ENCODE measurements around the gene MYCBP2. TPM values are rescaled to one million over a fixed set of nuclear protein-coding genes. Genes with fewer than 3 reads are reported as not detected.

MYCBP2 gene
- total RNA-seq, 1 donor from 2014 or later = 42.2 TPM

Other genes starting within 250 kb of the MYCBP2 start
- gene SCEL, start 208.6 kb upstream of the MYCBP2 start, total RNA-seq = not detected